ENCODE data around the gene GTF2A1.

GTF2A1 gene

GRCh38 chr14:81268016-81268416 is 47.3 kb upstream of the GTF2A1 start:
- H3K9me3 ChIP-seq (ENCODE audit: low read length): no peaks in the 10 kb centered on the region
- H3K9ac ChIP-seq (ENCODE audit: low read length): no peak overlapping the region
- H3K4me2 ChIP-seq (ENCODE audit: low read length): no peak overlapping the region
- no peaks in the 10 kb centered on the region for H3K79me2 ChIP-seq (ENCODE audit: insufficient read depth, low read length)
- H3K9me2 ChIP-seq (ENCODE audit: low read depth, low read length): no peaks in the 10 kb centered on the region
- no peak overlapping the region for H3K4me3 ChIP-seq (ENCODE audit: low read depth, low read length, poor library complexity, severe bottlenecking)
- H3K27ac ChIP-seq (ENCODE audit: low read depth, low read length, poor library complexity, severe bottlenecking): no peak overlapping the region
- H3K27me3 ChIP-seq (ENCODE audit: insufficient read depth, low read length): no peaks in the 10 kb centered on the region
- no peaks in the 10 kb centered on the region for H4K20me1 ChIP-seq (ENCODE audit: insufficient read depth, low read length)
- no peak overlapping the region for H2AFZ ChIP-seq (ENCODE audit: low read length)
- H3F3A ChIP-seq (ENCODE audit: insufficient read depth, low read length): no peaks in the 10 kb centered on the region
- H3K4me1 ChIP-seq (ENCODE audit: insufficient read depth, low read length, severe bottlenecking): no peaks in the 10 kb centered on the region
- H3K36me3 ChIP-seq (ENCODE audit: insufficient read depth, low read length): no peaks in the 10 kb centered on the region
- TF ChIP-seq CTCF (IDR thresholded peaks at IDR 0.05; ENCODE audit: low read length) (no peak), EZH2 (IDR thresholded peaks at IDR 0.05; ENCODE audit: borderline replicate concordance, low read length) (no peak)

- Histone ChIP-seq H3K9me2 (ENCODE audit: low read depth, low read length) (no peaks in the 10 kb centered on the region), H3K4me1 (ENCODE audit: insufficient read depth, low read length, severe bottlenecking) (no peaks in the 10 kb centered on the region), H3K9me3 (ENCODE audit: low read length) (no peaks in the 10 kb centered on the region), H3K27ac (ENCODE audit: low read depth, low read length, poor library complexity, severe bottlenecking) (no peak overlapping the region), H3K79me2 (ENCODE audit: insufficient read depth, low read length) (no peaks in the 10 kb centered on the region), H3K9ac (ENCODE audit: low read length) (no peak overlapping the region), H3K4me3 (ENCODE audit: low read depth, low read length, poor library complexity, severe bottlenecking) (no peak overlapping the region), H3K36me3 (ENCODE audit: insufficient read depth, low read length) (no peaks in the 10 kb centered on the region), H2AFZ (ENCODE audit: low read length) (no peak overlapping the region), H3K27me3 (ENCODE audit: insufficient read depth, low read length) (no peaks in the 10 kb centered on the region), H3K4me2 (ENCODE audit: low read length) (no peak overlapping the region), H3F3A (ENCODE audit: insufficient read depth, low read length) (no peaks in the 10 kb centered on the region), H4K20me1 (ENCODE audit: insufficient read depth, low read length) (no peaks in the 10 kb centered on the region)
- TF ChIP-seq EZH2 (IDR thresholded peaks at IDR 0.05; ENCODE audit: borderline replicate concordance, low read length) (no peak), CTCF (IDR thresholded peaks at IDR 0.05; ENCODE audit: low read length) (no peak)
These were observed 44.9 kb upstream of the GTF2A1 start for GRCh38 chr14:81265636-81266169.

- no peak for TF ChIP-seq EZH2 (IDR thresholded peaks at IDR 0.05; ENCODE audit: borderline replicate concordance, low read length)
- no peak for TF ChIP-seq CTCF (IDR thresholded peaks at IDR 0.05; ENCODE audit: low read length)
- H4K20me1 ChIP-seq (ENCODE audit: insufficient read depth, low read length): no peaks in the 10 kb centered on the region
- H3K4me3 ChIP-seq (ENCODE audit: low read depth, low read length, poor library complexity, severe bottlenecking): no peak overlapping the region
- no peaks in the 10 kb centered on the region for H3K4me1 ChIP-seq (ENCODE audit: insufficient read depth, low read length, severe bottlenecking)
- no peak overlapping the region for H3K27ac ChIP-seq (ENCODE audit: low read depth, low read length, poor library complexity, severe bottlenecking)
- no peaks in the 10 kb centered on the region for H3K9me3 ChIP-seq (ENCODE audit: low read length)
- no peak overlapping the region for H2AFZ ChIP-seq (ENCODE audit: low read length)
- no peak overlapping the region for H3K4me2 ChIP-seq (ENCODE audit: low read length)
- H3F3A ChIP-seq (ENCODE audit: insufficient read depth, low read length): no peaks in the 10 kb centered on the region
- H3K9me2 ChIP-seq (ENCODE audit: low read depth, low read length): no peaks in the 10 kb centered on the region
- no peaks in the 10 kb centered on the region for H3K27me3 ChIP-seq (ENCODE audit: insufficient read depth, low read length)
- no peaks in the 10 kb centered on the region for H3K79me2 ChIP-seq (ENCODE audit: insufficient read depth, low read length)
- H3K9ac ChIP-seq (ENCODE audit: low read length): no peak overlapping the region
- H3K36me3 ChIP-seq (ENCODE audit: insufficient read depth, low read length): no peaks in the 10 kb centered on the region
These were observed 43.9 kb upstream of the GTF2A1 start for GRCh38 chr14:81264671-81265070.
